IPS-15b (cell line): Measurements from ENCODE around the gene TBC1D22A.
"Not testable (repeated sequence)": the region's sequence is repeated elsewhere in the genome, so short reads cannot be mapped to it uniquely, and the experiment has no call there.

ENCODE experiments used
- H3K27me3 ChIP-seq: one replicate; pipeline ENCODE4 v1.6.1; 2013; ENCODE audit warnings: low read length; ENCODE audit not compliant: control insufficient read depth, insufficient read depth
- H3K36me3 ChIP-seq: one replicate; pipeline ENCODE4 v1.6.1; 2013; ENCODE audit warnings: low read length; ENCODE audit not compliant: control insufficient read depth, insufficient read depth
- H3K4me1 ChIP-seq: one replicate; pipeline ENCODE4 v1.6.1; 2013; ENCODE audit warnings: mild to moderate bottlenecking, low read length; ENCODE audit not compliant: control insufficient read depth, insufficient read depth
- H3K4me3 ChIP-seq: one replicate; pipeline ENCODE4 v1.5.1; 2013; ENCODE audit warnings: low read depth, low read length
- H3K9ac ChIP-seq: one replicate; pipeline ENCODE4 v1.6.1; 2013; ENCODE audit warnings: low read depth, mild to moderate bottlenecking, low read length
- H3K9me3 ChIP-seq: one replicate; pipeline ENCODE4 v1.6.1; 2013; ENCODE audit warnings: mild to moderate bottlenecking, low read length; ENCODE audit not compliant: control insufficient read depth, insufficient read depth

TBC1D22A gene

GRCh38 chr22:46779023-46779422, 16.6 kb downstream of the TBC1D22A start:
- no peaks in the 10 kb centered on the region for H3K27me3 ChIP-seq
- H3K9me3 ChIP-seq, result no peaks in the 10 kb centered on the region
- no peak overlapping the region for H3K9ac ChIP-seq
- peaks cover 11% of the 10 kb centered on the region for H3K4me1 ChIP-seq
- H3K36me3 ChIP-seq, result no peaks in the 10 kb centered on the region
- H3K4me3 ChIP-seq, result no peak overlapping the region

GRCh38 chr22:46779651-46780050, 17.2 kb downstream of the TBC1D22A start:
- Histone ChIP-seq H3K4me3 (no peak overlapping the region), H3K9ac (no peak overlapping the region), H3K36me3 (no peaks in the 10 kb centered on the region), H3K9me3 (no peaks in the 10 kb centered on the region), H3K4me1 (peaks cover 5% of the 10 kb centered on the region), H3K27me3 (no peaks in the 10 kb centered on the region)

GRCh38 chr22:46780453-46780852, 18.0 kb downstream of the TBC1D22A start:
- Histone ChIP-seq H3K9ac (no peak overlapping the region), H3K36me3 (no peaks in the 10 kb centered on the region)

GRCh38 chr22:46781291-46781690, 18.8 kb downstream of the TBC1D22A start:
- Histone ChIP-seq H3K9ac (no peak overlapping the region), H3K27me3 (no peaks in the 10 kb centered on the region), H3K4me3 (no peak overlapping the region), H3K4me1 (no peaks in the 10 kb centered on the region), H3K36me3 (no peaks in the 10 kb centered on the region), H3K9me3 (no peaks in the 10 kb centered on the region)

More at GRCh38 chr22:46780453-46780852, 18.0 kb downstream of the TBC1D22A start:
- no peaks in the 10 kb centered on the region for H3K27me3 ChIP-seq
- no peaks in the 10 kb centered on the region for H3K9me3 ChIP-seq
- no peak overlapping the region for H3K4me3 ChIP-seq
- peaks cover 4% of the 10 kb centered on the region for H3K4me1 ChIP-seq

- not testable (repeated sequence) for H3K4me3 ChIP-seq, H3K9ac ChIP-seq, H3K36me3 ChIP-seq, H3K4me1 ChIP-seq, H3K9me3 ChIP-seq, H3K27me3 ChIP-seq
Measured at GRCh38 chr22:46782200-46782599, 19.8 kb downstream of the TBC1D22A start.

GRCh38 chr22:46783721-46784120, 21.3 kb downstream of the TBC1D22A start:
- Histone ChIP-seq H3K4me3 (no peak overlapping the region), H3K4me1 (no peaks in the 10 kb centered on the region), H3K9ac (no peak overlapping the region), H3K9me3 (no peaks in the 10 kb centered on the region), H3K27me3 (no peaks in the 10 kb centered on the region), H3K36me3 (no peaks in the 10 kb centered on the region)

- Histone ChIP-seq H3K9me3 (no peaks in the 10 kb centered on the region), H3K36me3 (peaks cover 10% of the 10 kb centered on the region), H3K4me3 (no peak overlapping the region), H3K4me1 (no peaks in the 10 kb centered on the region), H3K9ac (no peak overlapping the region), H3K27me3 (no peaks in the 10 kb centered on the region)
Measured at GRCh38 chr22:46788441-46789172, 26.2 kb downstream of the TBC1D22A start.

- Histone ChIP-seq H3K27me3 (no peaks in the 10 kb centered on the region), H3K9ac (no peak overlapping the region), H3K9me3 (no peaks in the 10 kb centered on the region), H3K4me3 (no peak overlapping the region), H3K4me1 (no peaks in the 10 kb centered on the region), H3K36me3 (peaks cover 16% of the 10 kb centered on the region)
Measured at GRCh38 chr22:46789992-46790391, 27.5 kb downstream of the TBC1D22A start.

GRCh38 chr22:46791201-46791731, 28.8 kb downstream of the TBC1D22A start:
- Histone ChIP-seq H3K9ac (no peak overlapping the region), H3K9me3 (no peaks in the 10 kb centered on the region), H3K4me1 (no peaks in the 10 kb centered on the region), H3K36me3 (peaks cover 24% of the 10 kb centered on the region), H3K27me3 (no peaks in the 10 kb centered on the region), H3K4me3 (no peak overlapping the region)

- no peaks in the 10 kb centered on the region for H3K4me1 ChIP-seq
- H3K36me3 ChIP-seq, result peaks cover 24% of the 10 kb centered on the region
- H3K9ac ChIP-seq, result no peak overlapping the region
- no peaks in the 10 kb centered on the region for H3K27me3 ChIP-seq
- H3K4me3 ChIP-seq, result no peak overlapping the region
- no peaks in the 10 kb centered on the region for H3K9me3 ChIP-seq
Measured at GRCh38 chr22:46792061-46792796, 29.8 kb downstream of the TBC1D22A start.

GRCh38 chr22:46792841-46793261, 30.4 kb downstream of the TBC1D22A start:
- Histone ChIP-seq H3K4me1 (no peaks in the 10 kb centered on the region), H3K27me3 (no peaks in the 10 kb centered on the region), H3K4me3 (no peak overlapping the region), H3K9ac (no peak overlapping the region), H3K9me3 (no peaks in the 10 kb centered on the region), H3K36me3 (peaks cover 24% of the 10 kb centered on the region)

- Histone ChIP-seq H3K4me1 (no peaks in the 10 kb centered on the region), H3K9ac (no peak overlapping the region), H3K36me3 (peaks cover 30% of the 10 kb centered on the region)
Measured at GRCh38 chr22:46793497-46793896, 31.0 kb downstream of the TBC1D22A start.

More at GRCh38 chr22:46793497-46793896, 31.0 kb downstream of the TBC1D22A start:
- no peaks in the 10 kb centered on the region for H3K27me3 ChIP-seq
- H3K9me3 ChIP-seq, result no peaks in the 10 kb centered on the region
- H3K4me3 ChIP-seq, result no peak overlapping the region
